PC-3 (cell line): ENCODE measurements around the gene CEP89.

Source experiments
- CTCF ChIP-seq: fragments of 300-600 bp; sonication (generic); conservative IDR thresholded peaks from 2 replicates; pipeline ENCODE4 v1.5.1; 2017; ENCODE audit warnings: antibody characterized with exemption, low read depth, mild to moderate bottlenecking, low read length
- EZH2 ChIP-seq: fragments of 300-600 bp; sonication (generic); IDR thresholded peaks from one replicate; pipeline ENCODE4 v1.6.1; 2017; ENCODE audit warnings: antibody characterized with exemption, mild to moderate bottlenecking, low read length; ENCODE audit not compliant: unreplicated experiment

- TF ChIP-seq CTCF (no peak), EZH2 (no peak)
Observed at GRCh38 chr19:32890841-32891240, 80.9 kb downstream of the CEP89 start.
